ENCODE results near the gene TFCP2L1. TPM values are rescaled to one million over a fixed set of nuclear protein-coding genes. Genes with fewer than 3 reads are reported as not detected.
"Not testable (repeated sequence)": the region's sequence is repeated elsewhere in the genome, so short reads cannot be mapped to it uniquely, and the experiment has no call there.

TFCP2L1 gene
- polyA plus RNA-seq, 1 experiment: 0.01 TPM

DNA sequence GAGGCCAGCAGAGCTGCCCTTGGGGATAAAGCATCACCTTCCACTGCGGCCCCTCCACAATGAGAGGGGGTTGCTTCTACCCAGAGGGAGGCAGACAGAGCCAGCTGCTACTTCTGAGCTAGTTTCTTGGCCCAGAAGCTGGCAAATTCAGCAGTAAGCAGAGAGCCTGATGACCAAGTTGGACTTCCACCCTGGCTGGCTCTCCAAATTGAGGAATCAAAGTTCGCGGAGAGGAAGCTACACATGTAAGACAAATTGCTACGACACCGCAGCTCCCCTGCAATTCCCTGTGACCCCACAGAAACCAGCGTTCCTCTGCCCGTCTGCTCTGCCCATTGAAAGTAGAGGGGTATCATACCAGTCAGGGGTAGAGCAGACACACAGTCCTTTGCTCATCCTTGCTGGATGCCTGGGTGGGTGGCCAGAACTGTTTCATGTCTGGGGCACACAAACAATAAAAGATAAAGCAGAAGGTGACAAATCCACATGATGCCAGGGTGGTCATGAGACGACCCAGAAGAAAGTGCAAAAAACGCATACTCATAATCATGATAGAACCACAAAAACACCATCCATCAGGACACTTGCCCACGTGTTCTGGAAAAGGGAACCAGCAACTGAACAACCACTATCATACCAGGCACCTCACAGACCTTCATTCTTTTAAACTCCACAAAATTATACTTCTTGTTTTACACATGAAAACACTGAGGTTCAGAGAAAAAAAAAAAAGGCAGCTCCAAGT, 5.4 kb downstream of the TFCP2L1 start:
- ChIA-PET CTCF (no interaction called here), POLR2A (no interaction called here)
- peaks cover 14% of the 10 kb centered on the region for H3K27me3 ChIP-seq (ENCODE audit: control insufficient read depth, insufficient read depth, low read length)
- TF ChIP-seq, protein P1, sequence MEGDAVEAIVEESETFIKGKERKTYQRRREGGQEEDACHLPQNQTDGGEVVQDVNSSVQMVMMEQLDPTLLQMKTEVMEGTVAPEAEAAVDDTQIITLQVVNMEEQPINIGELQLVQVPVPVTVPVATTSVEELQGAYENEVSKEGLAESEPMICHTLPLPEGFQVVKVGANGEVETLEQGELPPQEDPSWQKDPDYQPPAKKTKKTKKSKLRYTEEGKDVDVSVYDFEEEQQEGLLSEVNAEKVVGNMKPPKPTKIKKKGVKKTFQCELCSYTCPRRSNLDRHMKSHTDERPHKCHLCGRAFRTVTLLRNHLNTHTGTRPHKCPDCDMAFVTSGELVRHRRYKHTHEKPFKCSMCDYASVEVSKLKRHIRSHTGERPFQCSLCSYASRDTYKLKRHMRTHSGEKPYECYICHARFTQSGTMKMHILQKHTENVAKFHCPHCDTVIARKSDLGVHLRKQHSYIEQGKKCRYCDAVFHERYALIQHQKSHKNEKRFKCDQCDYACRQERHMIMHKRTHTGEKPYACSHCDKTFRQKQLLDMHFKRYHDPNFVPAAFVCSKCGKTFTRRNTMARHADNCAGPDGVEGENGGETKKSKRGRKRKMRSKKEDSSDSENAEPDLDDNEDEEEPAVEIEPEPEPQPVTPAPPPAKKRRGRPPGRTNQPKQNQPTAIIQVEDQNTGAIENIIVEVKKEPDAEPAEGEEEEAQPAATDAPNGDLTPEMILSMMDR (IDR thresholded peaks at IDR 0.05; ENCODE audit: insufficient read depth, low read depth, low read length): no peak
- H3K4me3 ChIP-seq (ENCODE audit: low read depth, low read length): no peak overlapping the region
- no peak for DNase-seq (ENCODE audit: low read depth)
- H3K36me3 ChIP-seq (ENCODE audit: control insufficient read depth, insufficient read depth, low read length): no peaks in the 10 kb centered on the region

DNA sequence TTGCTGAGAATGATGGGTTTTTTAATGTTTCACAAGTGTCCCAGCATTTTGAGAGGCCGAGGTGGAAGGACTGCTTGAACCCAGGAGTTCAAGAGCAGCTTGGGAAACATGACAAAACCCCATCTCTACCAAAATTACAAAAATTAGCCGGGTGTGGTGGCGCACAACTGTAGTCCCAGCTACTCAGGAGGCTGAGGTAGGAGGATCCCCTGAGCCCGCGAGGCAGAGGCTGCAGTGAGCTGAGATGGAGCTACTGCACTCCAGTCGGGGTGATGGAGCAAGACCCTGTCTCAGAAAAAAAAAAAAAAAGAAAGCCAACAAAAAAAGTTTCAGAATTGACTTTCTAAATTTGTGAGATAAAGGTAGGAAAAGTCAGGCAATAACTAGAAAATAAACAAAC, 8.7 kb downstream of the TFCP2L1 start:
- Histone ChIP-seq H3K27me3 (ENCODE audit: control insufficient read depth, insufficient read depth, low read length) (peaks cover 6% of the 10 kb centered on the region), H3K4me3 (ENCODE audit: low read depth, low read length) (no peak overlapping the region), H3K36me3 (ENCODE audit: control insufficient read depth, insufficient read depth, low read length) (no peaks in the 10 kb centered on the region)
- POLR2A ChIA-PET: interaction anchor here (0.7 kb wide), 1 partner anchor 24 kb away, joined by 5 read pairs; no protein-coding TSS in a partner anchor
- CTCF ChIA-PET: no interaction called here
- DNase-seq (ENCODE audit: low read depth): no peak
- TF ChIP-seq, protein P1 (IDR thresholded peaks at IDR 0.05; ENCODE audit: insufficient read depth, low read depth, low read length): no peak

DNA sequence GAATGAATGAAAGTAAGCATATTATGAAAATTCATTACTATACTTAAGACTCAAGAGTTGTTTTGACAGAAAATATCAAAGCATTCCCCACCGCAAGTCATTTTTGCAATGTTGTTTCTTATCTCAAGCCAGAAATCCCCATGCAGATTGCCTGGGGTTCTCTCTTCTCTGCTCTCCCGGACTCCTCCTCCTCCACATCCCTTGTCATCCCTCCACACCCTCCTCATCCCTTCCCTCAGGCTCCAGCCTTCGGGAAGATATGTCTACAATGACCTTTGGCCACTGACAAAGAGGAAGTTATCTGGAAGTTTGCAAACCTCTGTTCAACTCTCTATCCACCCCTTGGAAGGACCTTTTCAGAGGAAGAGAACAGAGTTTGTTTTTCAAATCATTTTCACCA, 11.9 kb downstream of the TFCP2L1 start:
- Histone ChIP-seq H3K36me3 (ENCODE audit: control insufficient read depth, insufficient read depth, low read length) (no peaks in the 10 kb centered on the region), H3K4me3 (ENCODE audit: low read depth, low read length) (no peak overlapping the region), H3K27me3 (ENCODE audit: control insufficient read depth, insufficient read depth, low read length) (peaks cover 4% of the 10 kb centered on the region)
- no peak for DNase-seq (ENCODE audit: low read depth)
- ChIA-PET POLR2A (no interaction called here), CTCF (no interaction called here)
- TF ChIP-seq, protein P1 (IDR thresholded peaks at IDR 0.05; ENCODE audit: insufficient read depth, low read depth, low read length): no peak

DNA sequence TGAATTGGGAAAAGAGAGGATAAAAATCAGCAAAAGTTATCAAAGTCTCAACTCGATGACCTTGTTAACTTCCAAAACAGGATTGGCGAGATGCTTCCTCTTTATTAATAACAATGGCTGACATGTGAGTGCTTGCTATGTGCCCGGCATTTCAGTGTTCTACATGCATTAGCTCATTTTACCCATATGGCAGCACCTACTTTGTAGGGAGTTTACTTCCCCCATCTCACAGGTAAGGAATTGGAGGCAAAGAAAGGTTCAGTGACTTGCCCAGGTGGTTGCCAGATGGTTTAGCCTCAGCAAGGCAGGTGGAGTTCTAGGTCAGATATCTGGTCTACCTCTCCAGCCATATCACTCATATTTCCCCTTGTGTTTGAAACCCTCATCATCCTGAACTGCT, 12.4 kb downstream of the TFCP2L1 start:
- Histone ChIP-seq H3K4me3 (ENCODE audit: low read depth, low read length) (no peak overlapping the region), H3K27me3 (ENCODE audit: control insufficient read depth, insufficient read depth, low read length) (peaks cover 4% of the 10 kb centered on the region), H3K36me3 (ENCODE audit: control insufficient read depth, insufficient read depth, low read length) (no peaks in the 10 kb centered on the region)
- no peak for DNase-seq (ENCODE audit: low read depth)
- CTCF ChIA-PET: no interaction called here
- TF ChIP-seq, protein P1 (IDR thresholded peaks at IDR 0.05; ENCODE audit: insufficient read depth, low read depth, low read length): no peak
- POLR2A ChIA-PET: no interaction called here

DNA sequence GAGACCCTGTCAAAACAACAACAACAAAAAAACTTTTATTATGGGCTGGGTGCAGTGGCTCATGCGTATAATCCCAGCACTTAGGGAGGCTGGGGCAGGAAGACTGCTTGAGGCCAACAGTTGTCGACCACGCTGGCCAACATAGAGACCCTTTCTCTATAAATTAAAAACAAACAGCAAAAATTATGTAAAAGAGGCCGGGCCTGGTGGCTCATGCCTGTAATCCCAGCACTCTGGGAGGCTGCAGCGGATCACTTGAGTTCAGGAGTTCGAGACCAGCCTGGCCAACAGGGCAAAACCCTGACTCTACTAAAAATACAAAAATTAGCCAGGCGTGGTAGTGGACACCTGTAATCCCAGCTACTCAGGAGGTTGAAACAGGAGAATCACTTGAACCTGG, 15.6 kb downstream of the TFCP2L1 start:
- H3K4me3 ChIP-seq (ENCODE audit: low read depth, low read length); CTCF ChIA-PET; H3K36me3 ChIP-seq (ENCODE audit: control insufficient read depth, insufficient read depth, low read length); POLR2A ChIA-PET; DNase-seq (ENCODE audit: low read depth); H3K27me3 ChIP-seq (ENCODE audit: control insufficient read depth, insufficient read depth, low read length): not testable (repeated sequence)

Data from BJ (cell line).